Osteoblast (primary cell): ENCODE measurements around the gene NUDT8. TPM values are rescaled to one million over a fixed set of nuclear protein-coding genes. Genes with fewer than 3 reads are reported as not detected.

Experiments
- DNase-seq: peaks from one replicate; pipeline ENCODE4 v3.0.0; 2011; ENCODE audit warnings: low spot score, mixed read lengths; ENCODE audit not compliant: insufficient read length; ENCODE audit errors: missing footprints
- H2AFZ ChIP-seq: 2 replicates; pipeline ENCODE4 v1.6.0; 2011; ENCODE audit warnings: mild to moderate bottlenecking, low read length
- H3K27ac ChIP-seq: 2 replicates; pipeline ENCODE4 v1.5.1; 2011; ENCODE audit warnings: mild to moderate bottlenecking, low read depth, low read length, moderate library complexity
- H3K27me3 ChIP-seq: 2 replicates; pipeline ENCODE4 v1.6.0; 2012; ENCODE audit warnings: mild to moderate bottlenecking, control low read depth, inconsistent platforms, low read length, moderate library complexity; ENCODE audit not compliant: insufficient read depth
- H3K36me3 ChIP-seq: 2 replicates; pipeline ENCODE4 v1.5.1; 2011; ENCODE audit warnings: mild to moderate bottlenecking, low read length, control low read depth, moderate library complexity; ENCODE audit not compliant: insufficient read depth
- H3K4me1 ChIP-seq: 2 replicates; pipeline ENCODE4 v1.5.1; 2011; ENCODE audit warnings: mild to moderate bottlenecking, low read length, control low read depth, moderate library complexity; ENCODE audit not compliant: insufficient read depth
- H3K4me2 ChIP-seq: 2 replicates; pipeline ENCODE4 v1.6.0; 2011; ENCODE audit warnings: mild to moderate bottlenecking, low read length; ENCODE audit not compliant: insufficient read depth
- H3K4me3 ChIP-seq: fragments of 200-600 bp; sonication (generic); 3 replicates; pipeline ENCODE4 v1.5.1; 2012; ENCODE audit warnings: mild to moderate bottlenecking, low read length, inconsistent platforms; ENCODE audit not compliant: insufficient read depth
- H3K79me2 ChIP-seq: 2 replicates; pipeline ENCODE4 v1.6.0; 2012; ENCODE audit warnings: mild to moderate bottlenecking, low read length, control low read depth, inconsistent platforms; ENCODE audit not compliant: insufficient read depth
- H3K9me3 ChIP-seq: 2 replicates; pipeline ENCODE4 v1.5.1; 2011; ENCODE audit warnings: low read depth, low read length, control low read depth
- H4K20me1 ChIP-seq: 2 replicates; pipeline ENCODE4 v1.6.0; 2012; ENCODE audit warnings: mild to moderate bottlenecking, low read length, control low read depth; ENCODE audit not compliant: insufficient read depth
- total RNA-seq: library from RNA; depleted of rRNA; stranded (reverse); fragments of >200 nt; gene quantifications from 2 replicates; pipeline ENCODE4 v1.2.3, GENCODE V29; 2012
- TF ChIP-seq, protein P1 (sequence below): IDR thresholded peaks from 2 replicates; pipeline ENCODE4 v1.5.1; 2011; ENCODE audit warnings: mild to moderate bottlenecking, low read depth, low read length, moderate library complexity; ENCODE audit errors: extremely low read depth

NUDT8 gene
- total RNA-seq, 1 donor: 4.7 TPM

DNA sequence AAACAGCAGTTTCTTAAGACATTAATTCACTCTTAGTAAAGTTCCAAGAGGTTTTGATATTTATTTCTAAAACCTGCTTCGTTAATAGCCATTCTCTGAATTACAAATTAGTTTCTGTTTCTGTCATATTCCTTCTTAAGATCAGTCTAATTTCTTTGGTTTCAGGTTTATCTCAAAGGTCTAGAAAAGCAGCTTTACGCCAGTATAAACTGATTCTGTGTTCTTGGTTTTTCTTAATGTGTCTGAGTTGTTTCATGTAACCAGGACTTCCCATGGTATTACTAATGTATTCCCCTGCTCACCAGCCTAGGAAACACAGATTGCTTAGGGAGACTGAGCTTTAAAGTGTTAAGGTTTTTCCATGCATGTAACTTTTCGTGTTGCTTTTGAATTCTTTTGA is 27.6 kb upstream of the NUDT8 start:
- Histone ChIP-seq H3K27ac (no peak overlapping the region), H3K27me3 (no peaks in the 10 kb centered on the region), H3K4me3 (no peak overlapping the region), H3K79me2 (no peaks in the 10 kb centered on the region), H3K4me1 (no peaks in the 10 kb centered on the region), H3K9me3 (no peaks in the 10 kb centered on the region), H3K4me2 (no peak overlapping the region), H4K20me1 (no peaks in the 10 kb centered on the region), H3K36me3 (no peaks in the 10 kb centered on the region), H2AFZ (no peak overlapping the region)
- no peak for DNase-seq
- TF ChIP-seq, protein P1, sequence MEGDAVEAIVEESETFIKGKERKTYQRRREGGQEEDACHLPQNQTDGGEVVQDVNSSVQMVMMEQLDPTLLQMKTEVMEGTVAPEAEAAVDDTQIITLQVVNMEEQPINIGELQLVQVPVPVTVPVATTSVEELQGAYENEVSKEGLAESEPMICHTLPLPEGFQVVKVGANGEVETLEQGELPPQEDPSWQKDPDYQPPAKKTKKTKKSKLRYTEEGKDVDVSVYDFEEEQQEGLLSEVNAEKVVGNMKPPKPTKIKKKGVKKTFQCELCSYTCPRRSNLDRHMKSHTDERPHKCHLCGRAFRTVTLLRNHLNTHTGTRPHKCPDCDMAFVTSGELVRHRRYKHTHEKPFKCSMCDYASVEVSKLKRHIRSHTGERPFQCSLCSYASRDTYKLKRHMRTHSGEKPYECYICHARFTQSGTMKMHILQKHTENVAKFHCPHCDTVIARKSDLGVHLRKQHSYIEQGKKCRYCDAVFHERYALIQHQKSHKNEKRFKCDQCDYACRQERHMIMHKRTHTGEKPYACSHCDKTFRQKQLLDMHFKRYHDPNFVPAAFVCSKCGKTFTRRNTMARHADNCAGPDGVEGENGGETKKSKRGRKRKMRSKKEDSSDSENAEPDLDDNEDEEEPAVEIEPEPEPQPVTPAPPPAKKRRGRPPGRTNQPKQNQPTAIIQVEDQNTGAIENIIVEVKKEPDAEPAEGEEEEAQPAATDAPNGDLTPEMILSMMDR: no peak

- H3K4me1 ChIP-seq: no peaks in the 10 kb centered on the region
- no peak overlapping the region for H2AFZ ChIP-seq
- H3K4me3 ChIP-seq: no peak overlapping the region
- H3K27ac ChIP-seq: no peak overlapping the region
- no peaks in the 10 kb centered on the region for H3K79me2 ChIP-seq
- TF ChIP-seq, protein P1: no peak
- no peak overlapping the region for H3K4me2 ChIP-seq
- H3K9me3 ChIP-seq: no peaks in the 10 kb centered on the region
- H4K20me1 ChIP-seq: no peaks in the 10 kb centered on the region
- no peaks in the 10 kb centered on the region for H3K27me3 ChIP-seq
- no peaks in the 10 kb centered on the region for H3K36me3 ChIP-seq
- no peak for DNase-seq
These were observed 26.7 kb upstream of the NUDT8 start for GRCh38 chr11:67656278-67656922.

GRCh38 chr11:67654225-67654624 is 24.5 kb upstream of the NUDT8 start:
- Histone ChIP-seq H3K79me2 (no peaks in the 10 kb centered on the region), H3K4me2 (no peak overlapping the region), H3K27me3 (no peaks in the 10 kb centered on the region), H4K20me1 (no peaks in the 10 kb centered on the region), H3K9me3 (no peaks in the 10 kb centered on the region), H3K27ac (no peak overlapping the region), H3K36me3 (no peaks in the 10 kb centered on the region), H3K4me3 (no peak overlapping the region), H3K4me1 (no peaks in the 10 kb centered on the region), H2AFZ (no peak overlapping the region)
- TF ChIP-seq, protein P1: no peak
- peak; percentile 42 for DNase-seq

DNA sequence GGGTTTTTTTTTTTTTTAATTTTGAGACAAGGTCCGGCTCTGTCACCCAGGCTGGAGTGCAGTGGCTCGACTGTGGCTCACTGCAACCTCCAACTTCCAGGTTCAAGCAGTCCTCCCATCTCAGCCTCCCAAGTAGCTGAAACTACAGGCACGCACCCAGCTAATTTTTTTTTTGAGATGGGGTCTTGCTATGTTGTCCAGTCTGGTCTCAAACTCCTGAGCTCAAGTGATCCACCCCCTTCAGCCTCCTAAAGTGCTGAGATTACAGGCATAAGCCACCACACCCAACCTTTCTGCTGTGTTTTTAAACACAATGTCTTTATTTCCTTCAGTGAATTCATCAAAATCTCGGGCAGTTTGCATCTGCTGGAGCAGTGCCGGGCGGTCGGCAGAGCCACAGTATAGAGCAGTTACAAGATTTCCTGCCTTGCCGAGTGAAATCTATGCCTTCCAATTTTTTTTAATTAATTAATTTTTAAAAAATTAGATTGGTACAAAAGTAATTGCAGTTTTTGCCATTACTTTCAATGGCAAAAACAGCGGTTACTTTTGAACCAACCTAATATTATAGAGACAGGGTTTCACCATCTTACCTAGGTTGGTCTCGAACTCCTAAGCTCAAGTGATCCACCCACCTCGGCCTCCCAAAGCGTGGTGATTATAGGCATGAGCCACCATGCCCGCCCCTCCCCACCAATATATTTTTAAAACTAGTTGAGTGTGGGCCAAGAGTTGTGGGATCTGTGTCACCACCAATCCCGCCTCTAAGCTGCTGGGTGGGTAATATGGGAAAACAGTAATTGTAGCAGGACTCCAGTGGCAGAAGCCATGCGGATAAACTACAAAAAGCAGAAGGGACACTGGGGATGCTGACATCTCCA is 23.5 kb upstream of the NUDT8 start:
- Histone ChIP-seq H3K4me1 (no peaks in the 10 kb centered on the region), H3K36me3 (no peaks in the 10 kb centered on the region), H3K79me2 (no peaks in the 10 kb centered on the region), H4K20me1 (no peaks in the 10 kb centered on the region), H3K4me3 (no peak overlapping the region), H3K9me3 (no peaks in the 10 kb centered on the region), H3K27ac (no peak overlapping the region), H2AFZ (no peak overlapping the region), H3K4me2 (no peak overlapping the region), H3K27me3 (no peaks in the 10 kb centered on the region)
- DNase-seq: no peak
- TF ChIP-seq, protein P1: no peak
